WTC11 (cell line): ENCODE data around the gene WDR26.

Source experiments
- ATF2 ChIP-seq: sonication (generic); formaldehyde crosslinking; IDR thresholded peaks from 2 replicates; pipeline ENCODE4 v1.8.1; 2022; ENCODE audit warnings: low read depth, missing genetic modification reagents, borderline replicate concordance
- CTCF ChIP-seq: fragments of 200-600 bp; IDR thresholded peaks from 2 replicates; pipeline ENCODE4 v1.8.0; 2022; ENCODE audit warnings: antibody characterized with exemption
- NFYB ChIP-seq: sonication (generic); formaldehyde crosslinking; conservative IDR thresholded peaks from 2 replicates; pipeline ENCODE4 v1.8.0; 2022; ENCODE audit warnings: low read depth, missing genetic modification reagents
- OVOL2 ChIP-seq: fragments of 250-450 bp; sonication (Bioruptor Pico); IDR thresholded peaks from 2 replicates; pipeline ENCODE4 v1.9.0; 2021; ENCODE audit warnings: mild to moderate bottlenecking, borderline replicate concordance
- USF1 ChIP-seq: sonication (generic); formaldehyde crosslinking; IDR thresholded peaks from 2 replicates; pipeline ENCODE4 v1.8.0; 2022; ENCODE audit warnings: mild to moderate bottlenecking, missing genetic modification reagents
- ZNF121 ChIP-seq: sonication (generic); formaldehyde crosslinking; IDR thresholded peaks from 2 replicates; pipeline ENCODE4 v1.8.0; 2023; ENCODE audit warnings: missing genetic modification reagents
- ZNF138 ChIP-seq: sonication (generic); formaldehyde crosslinking; conservative IDR thresholded peaks from 2 replicates; pipeline ENCODE4 v1.8.1; 2022; ENCODE audit warnings: mild to moderate bottlenecking, moderate library complexity, missing genetic modification reagents

GRCh38 chr1:224408294-224408590, 26.4 kb downstream of the WDR26 start:
- no peak for TF ChIP-seq CTCF
- TF ChIP-seq ZNF121 (CRISPR knock-in tag) = no peak
- no peak for TF ChIP-seq ZNF138 (CRISPR knock-in tag)
- TF ChIP-seq USF1 (CRISPR knock-in tag) = no peak
- no peak for TF ChIP-seq ATF2 (CRISPR knock-in tag)
- TF ChIP-seq NFYB (CRISPR knock-in tag) = no peak
- TF ChIP-seq OVOL2 (CRISPR knock-in tag) = no peak
